Measurements from ENCODE around the gene TASP1. TPM values are rescaled to one million over a fixed set of nuclear protein-coding genes. Genes with fewer than 3 reads are reported as not detected.

Gene TASP1
- total RNA-seq, 6 experiments from 2014 or later: 2.5 to 6.1 (median 4.3) TPM

- H3K4me1 ChIP-seq: peaks cover 0 to 16% (median 0%) of the 10 kb centered on the region in 4 donors
- H3K36me3 ChIP-seq: no peaks in the 10 kb centered on the region
- no peak overlapping the region for H3K27ac ChIP-seq
- no peak for TF ChIP-seq CTCF (IDR thresholded peaks at IDR 0.05)
- no peak for TF ChIP-seq POLR2A (IDR thresholded peaks at IDR 0.05)
- H3K9me3 ChIP-seq: no peaks in the 10 kb centered on the region
- H3K27me3 ChIP-seq: no peaks in the 10 kb centered on the region
- intact Hi-C loops (cut with DNase I): no loop called here
- no peak for ATAC-seq
- WGBS (ENCODE audit: insufficient coverage, low coverage, low lambda C conversion rate, missing lambda C conversion rate): 97% methylated on average over 2 of the region's 2 CpGs
- no peak for DNase-seq
- no peak overlapping the region for H3K4me3 ChIP-seq
These were observed 176.8 kb downstream of the TASP1 start for GRCh38 chr20:13461849-13462458.

- Histone ChIP-seq H3K36me3 (no peaks in the 10 kb centered on the region), H3K4me1 (peaks cover 0 to 42% (median 7%) of the 10 kb centered on the region in 4 donors), H3K4me3 (no peak overlapping the region), H3K27ac (no peak overlapping the region), H3K27me3 (no peaks in the 10 kb centered on the region), H3K9me3 (no peaks in the 10 kb centered on the region)
- no peak for DNase-seq
- intact Hi-C loops (cut with DNase I): no loop called here
- TF ChIP-seq POLR2A (IDR thresholded peaks at IDR 0.05): no peak
- TF ChIP-seq CTCF (IDR thresholded peaks at IDR 0.05): peak; percentile 60 to 79 (median 74)
- peak; percentile 78 to 84 (median 82) for ATAC-seq
- 83% methylated on average over 3 of the region's 3 CpGs for WGBS (ENCODE audit: insufficient coverage, low coverage, low lambda C conversion rate, missing lambda C conversion rate)
These were observed 179.8 kb downstream of the TASP1 start for GRCh38 chr20:13458860-13459451.

GRCh38 chr20:13457487-13457886 lies 181.2 kb downstream of the TASP1 start:
- no peaks in the 10 kb centered on the region for H3K27me3 ChIP-seq
- H3K9me3 ChIP-seq: no peaks in the 10 kb centered on the region
- H3K36me3 ChIP-seq: no peaks in the 10 kb centered on the region
- H3K4me1 ChIP-seq: peaks cover 0 to 53% (median 10%) of the 10 kb centered on the region in 4 donors
- ATAC-seq (no peak), DNase-seq (no peak)
- WGBS (ENCODE audit: insufficient coverage, low coverage, low lambda C conversion rate, missing lambda C conversion rate): 88% methylated on average over 1 of the region's 1 CpG
- no peak overlapping the region for H3K4me3 ChIP-seq
- H3K27ac ChIP-seq: no peak overlapping the region
- TF ChIP-seq POLR2A (IDR thresholded peaks at IDR 0.05) (no peak), CTCF (IDR thresholded peaks at IDR 0.05) (no peak)
- intact Hi-C loops (cut with DNase I): no loop called here

GRCh38 chr20:13455713-13456112 lies 183.0 kb downstream of the TASP1 start:
- H3K36me3 ChIP-seq: no peaks in the 10 kb centered on the region
- H3K27ac ChIP-seq: no peak overlapping the region
- intact Hi-C loops (cut with DNase I): no loop called here
- no peaks in the 10 kb centered on the region for H3K27me3 ChIP-seq
- no peak overlapping the region for H3K4me3 ChIP-seq
- ATAC-seq (peak; percentile 46 to 82 (median 72)), DNase-seq (peak; percentile 57 to 88 (median 63))
- no peaks in the 10 kb centered on the region for H3K9me3 ChIP-seq
- H3K4me1 ChIP-seq: peaks cover 0 to 64% (median 14%) of the 10 kb centered on the region in 4 donors
- TF ChIP-seq POLR2A (IDR thresholded peaks at IDR 0.05): no peak
- 21% methylated on average over 3 of the region's 3 CpGs for WGBS (ENCODE audit: insufficient coverage, low coverage, low lambda C conversion rate, missing lambda C conversion rate)

- Histone ChIP-seq H3K27me3 (no peaks in the 10 kb centered on the region), H3K27ac (peak overlapping the region in 1 of 3 donors; percentile 27), H3K4me1 (peaks cover 0 to 61% (median 14%) of the 10 kb centered on the region in 4 donors), H3K9me3 (no peaks in the 10 kb centered on the region), H3K36me3 (no peaks in the 10 kb centered on the region), H3K4me3 (no peak overlapping the region)
- no peak for DNase-seq
- ATAC-seq: no peak
- 93% methylated on average over 2 of the region's 2 CpGs for WGBS (ENCODE audit: insufficient coverage, low coverage, low lambda C conversion rate, missing lambda C conversion rate)
- intact Hi-C loops (cut with DNase I): no loop called here
- TF ChIP-seq CTCF (IDR thresholded peaks at IDR 0.05): no peak
- no peak for TF ChIP-seq POLR2A (IDR thresholded peaks at IDR 0.05)
These were observed 185.4 kb downstream of the TASP1 start for GRCh38 chr20:13453367-13453766.
